Fibroblast of lung (primary cell): ENCODE data around the gene PLK1. TPM values are rescaled to one million over a fixed set of nuclear protein-coding genes. Genes with fewer than 3 reads are reported as not detected.

Experiments
- DNase-seq, 2 donors: peaks; one replicate each; pipeline versions ENCODE4 v3.0.0 to v3.0.0-alpha.2; 2010; ENCODE audit warnings: low read depth in 2 of 2
- H2AFZ ChIP-seq: 2 replicates; pipeline ENCODE4 v1.5.1; 2012; ENCODE audit warnings: low read length, control low read depth, inconsistent platforms
- H3K27ac ChIP-seq: 2 replicates; pipeline ENCODE4 v1.5.1; 2011; ENCODE audit warnings: low read length, control low read depth; ENCODE audit not compliant: insufficient read depth
- H3K27me3 ChIP-seq: 2 replicates; pipeline ENCODE4 v1.5.1; 2011; ENCODE audit warnings: mild to moderate bottlenecking, low read length; ENCODE audit not compliant: control insufficient read depth, insufficient read depth
- H3K36me3 ChIP-seq: 2 replicates; pipeline ENCODE4 v1.5.1; 2011; ENCODE audit warnings: low read length; ENCODE audit not compliant: control insufficient read depth, insufficient read depth
- H3K4me1 ChIP-seq: 2 replicates; pipeline ENCODE4 v1.5.1; 2011; ENCODE audit warnings: low read length; ENCODE audit not compliant: control insufficient read depth, insufficient read depth; ENCODE audit errors: extremely low read depth
- H3K4me2 ChIP-seq: 2 replicates; pipeline ENCODE4 v1.5.1; 2011; ENCODE audit warnings: low read length, control low read depth; ENCODE audit not compliant: insufficient read depth; ENCODE audit errors: extremely low read depth
- H3K4me3 ChIP-seq, 4 experiments: fragments of 200-600 bp in 1 of 4; sonication (generic) in 1 of 4; replicated peaks in 1 of 4; 2 replicates each; pipeline ENCODE4 v1.5.1; 2011 to 2016; ENCODE audit warnings: low read length in 4 of 4, low read depth in 3 of 4, mild to moderate bottlenecking in 3 of 4, control low read depth in 2 of 4, inconsistent platforms in 1 of 4, mixed read lengths in 1 of 4; ENCODE audit not compliant: insufficient read depth in 1 of 4; ENCODE audit errors: control extremely low read depth in 1 of 4
- H3K79me2 ChIP-seq: 2 replicates; pipeline ENCODE4 v1.5.1; 2012; ENCODE audit warnings: mild to moderate bottlenecking, low read length, inconsistent platforms; ENCODE audit not compliant: control insufficient read depth, insufficient read depth
- H3K9ac ChIP-seq: 2 replicates; pipeline ENCODE4 v1.5.1; 2011; ENCODE audit warnings: mild to moderate bottlenecking, low read length, control low read depth; ENCODE audit not compliant: insufficient read depth
- H3K9me3 ChIP-seq: 2 replicates; pipeline ENCODE4 v1.5.1; 2012; ENCODE audit warnings: low read depth, low read length; ENCODE audit not compliant: control insufficient read depth, insufficient read depth
- H4K20me1 ChIP-seq: 2 replicates; pipeline ENCODE4 v1.5.1; 2011; ENCODE audit warnings: low read length; ENCODE audit not compliant: control insufficient read depth, insufficient read depth; ENCODE audit errors: extremely low read depth
- CTCF ChIP-seq, 2 donors: IDR thresholded peaks in 1 of 2; conservative IDR thresholded peaks in 1 of 2; 1 replicate in 1 of 2; 2 replicates in 1 of 2; pipeline ENCODE4 v1.5.1; 2011 to 2012; ENCODE audit warnings: low read length in 2 of 2, control low read depth in 1 of 2, inconsistent platforms in 1 of 2, low read depth in 1 of 2, mild to moderate bottlenecking in 1 of 2
- EZH2 ChIP-seq: IDR thresholded peaks from 2 replicates; pipeline ENCODE4 v1.5.1; 2012; ENCODE audit warnings: low read length, control low read depth, mild to moderate bottlenecking; ENCODE audit errors: missing control alignments
- polyA plus RNA-seq, 2 donors: library from polyadenylated mRNA; depleted of rRNA in 1 of 2; stranded (reverse) in 1 of 2; unstranded in 1 of 2; fragments of >200 nt; gene quantifications; 2 replicates each; pipeline ENCODE4 v1.2.1, GENCODE V29; 2011 to 2012; ENCODE audit warnings: missing spikeins in 1 of 2
- total RNA-seq: library from RNA; depleted of rRNA; stranded (reverse); fragments of >200 nt; gene quantifications from 2 replicates; pipeline ENCODE4 v1.2.1, GENCODE V29; 2014

Gene PLK1
- total and polyA plus RNA-seq, 2 donors (not counting 1 experiment from before 2014, with no cell fraction given) = 6.3 to 16.2 TPM

GRCh38 chr16:23670137-23670776 is 8.4 kb upstream of the PLK1 start:
- TF ChIP-seq EZH2 (no peak), CTCF (conservative IDR thresholded peaks at IDR 0.05 in 1 of 2, IDR thresholded peaks at IDR 0.05 in 1 of 2; ENCODE audit: low read depth in 1 of 2, low read length in 2 of 2) (no peak)
- Histone ChIP-seq H3K27ac (peak overlapping the region; percentile 50), H2AFZ (no peak overlapping the region)

GRCh38 chr16:23673971-23674614 is 4.6 kb upstream of the PLK1 start:
- TF ChIP-seq CTCF (conservative IDR thresholded peaks at IDR 0.05 in 1 of 2, IDR thresholded peaks at IDR 0.05 in 1 of 2; ENCODE audit: low read depth in 1 of 2, low read length in 2 of 2) = no peak
- TF ChIP-seq EZH2 = no peak
- Histone ChIP-seq H3K27me3 (no peaks in the 10 kb centered on the region), H3K27ac (no peak overlapping the region), H3K9ac (no peak overlapping the region), H2AFZ (no peak overlapping the region), H3K4me3 (no peak overlapping the region), H3K36me3 (peaks cover 2% of the 10 kb centered on the region), H4K20me1 (no peaks in the 10 kb centered on the region), H3K4me2 (no peak overlapping the region), H3K4me1 (peaks cover 18% of the 10 kb centered on the region), H3K79me2 (peaks cover 4% of the 10 kb centered on the region), H3K9me3 (no peaks in the 10 kb centered on the region)
- peak in 1 of 2 donors; percentile 38 for DNase-seq

More at GRCh38 chr16:23670137-23670776, 8.4 kb upstream of the PLK1 start:
- no peaks in the 10 kb centered on the region for H3K9me3 ChIP-seq
- peak overlapping the region; percentile 65 for H3K4me2 ChIP-seq
- peaks cover 7% of the 10 kb centered on the region for H3K36me3 ChIP-seq
- H3K4me3 ChIP-seq = no peak overlapping the region
- DNase-seq = peak; percentile 91 to 93
- H3K27me3 ChIP-seq = no peaks in the 10 kb centered on the region
- H3K9ac ChIP-seq = no peak overlapping the region
- no peaks in the 10 kb centered on the region for H4K20me1 ChIP-seq
- H3K4me1 ChIP-seq = peaks cover 17% of the 10 kb centered on the region
- no peaks in the 10 kb centered on the region for H3K79me2 ChIP-seq

GRCh38 chr16:23676924-23677480 is 1.7 kb upstream of the PLK1 start:
- Histone ChIP-seq H3K36me3 (peaks cover 5% of the 10 kb centered on the region), H4K20me1 (no peaks in the 10 kb centered on the region), H2AFZ (no peak overlapping the region), H3K9me3 (no peaks in the 10 kb centered on the region), H3K4me2 (no peak overlapping the region), H3K27me3 (no peaks in the 10 kb centered on the region), H3K9ac (no peak overlapping the region), H3K79me2 (peaks cover 33% of the 10 kb centered on the region), H3K4me3 (no peak overlapping the region), H3K4me1 (peaks cover 22% of the 10 kb centered on the region), H3K27ac (no peak overlapping the region)
- DNase-seq = no peak
- TF ChIP-seq EZH2 = no peak
- TF ChIP-seq CTCF (conservative IDR thresholded peaks at IDR 0.05 in 1 of 2, IDR thresholded peaks at IDR 0.05 in 1 of 2; ENCODE audit: low read depth in 1 of 2, low read length in 2 of 2) = no peak
